ENCODE measurements around the gene MBNL2. TPM values are rescaled to one million over a fixed set of nuclear protein-coding genes. Genes with fewer than 3 reads are reported as not detected.
A peak's percentile ranks its signal among the peaks of the same experiment; 100 is the strongest.

Gene MBNL2
- total and polyA plus RNA-seq, 2 of the 4 experiments (the other 2 are of a cell fraction) = 26.9 to 103 TPM

GRCh38 chr13:97235549-97236231 lies 13.6 kb downstream of the MBNL2 start:
- no peaks in the 10 kb centered on the region for H3K9me3 ChIP-seq (ENCODE audit: control insufficient read depth, insufficient read depth, low read length)

More at GRCh38 chr13:97235549-97236231, 13.6 kb downstream of the MBNL2 start:
- dilution Hi-C loops (cut with HindIII; ENCODE audit: low sequenced_read_pairs, unreplicated experiment) = no loop called here
- in situ Hi-C loops (cut with MboI; ENCODE audit: low sequenced_read_pairs) = loop anchor here (10.0 kb wide), 1 partner anchor 109 kb away; no protein-coding TSS in a partner anchor
- no peak overlapping the region for H3K27ac ChIP-seq (ENCODE audit: insufficient read depth, low read length)
- no peak overlapping the region for H3K56ac ChIP-seq (ENCODE audit: extremely low read depth, insufficient read depth, low read length)
- peak overlapping the region; percentile 39 for H2AFZ ChIP-seq (replicated peaks; ENCODE audit: low read length, poor library complexity)
- peaks cover 39% of the 10 kb centered on the region for H3K9me1 ChIP-seq (ENCODE audit: insufficient read depth, low read length)
- H4K5ac ChIP-seq (ENCODE audit: low read depth, low read length) = 0 out of 2 replicates have a peak overlapping the region, but pooled peaks have one; percentile 64
- H3K9ac ChIP-seq (ENCODE audit: low read depth, low read length) = no peak overlapping the region
- no peak overlapping the region for H3K4me3 ChIP-seq (ENCODE audit: insufficient read depth, low read depth, low read length)
- H3K79me1 ChIP-seq (ENCODE audit: low read depth in 1 of 2, low read length in 2 of 2) = peaks cover 40 to 92% of the 10 kb centered on the region in 2 experiments
- peaks cover 30% of the 10 kb centered on the region for H3K4me1 ChIP-seq (ENCODE audit: control insufficient read depth, insufficient read depth, low read length)
- ATAC-seq (ENCODE audit: low read depth) (no peak), DNase-seq (no peak)
- no peak overlapping the region; the same call in 1 of the 2 replicates for H2BK120ac ChIP-seq (ENCODE audit: low read depth, low read length)
- H3K4me2 ChIP-seq (ENCODE audit: low read depth, low read length) = peak overlapping the region; percentile 56; the same call in 1 of the 2 replicates
- no peaks in the 10 kb centered on the region for H3K27me3 ChIP-seq (ENCODE audit: control insufficient read depth, insufficient read depth, low read length)
- peak overlapping the region; percentile 28; the same call in 1 of the 2 replicates for H4K91ac ChIP-seq (ENCODE audit: insufficient read depth, low read depth, low read length)
- H3K36me3 ChIP-seq (ENCODE audit: control insufficient read depth, insufficient read depth, low read length) = peaks cover 14% of the 10 kb centered on the region
- H2BK20ac ChIP-seq (ENCODE audit: low read depth, low read length) = no peak overlapping the region
- peak overlapping the region; percentile 34 for H2AK9ac ChIP-seq (replicated peaks; ENCODE audit: low read depth, low read length, poor library complexity)
- H2AK5ac ChIP-seq (ENCODE audit: low read depth, low read length) = peak overlapping the region; percentile 80; the same call in 1 of the 2 replicates
- BruUV-seq (replicated peaks) = no TSS peak
- peak overlapping the region; percentile 59 for H3K4ac ChIP-seq (ENCODE audit: low read depth, low read length)
- 0 out of 2 replicates have a peak overlapping the region, but pooled peaks have one; percentile 16 for H3K18ac ChIP-seq (ENCODE audit: low read depth, low read length)
- peaks cover 90% of the 10 kb centered on the region for H4K20me1 ChIP-seq (ENCODE audit: insufficient read depth, low read length)
- peak overlapping the region; percentile 15 for H2BK5ac ChIP-seq (ENCODE audit: low read depth, low read length, poor library complexity, severe bottlenecking)
- no peak for TF ChIP-seq CHD1 (IDR thresholded peaks at IDR 0.05; ENCODE audit: low read depth, low read length)
- H3K23ac ChIP-seq (ENCODE audit: low read depth, low read length) = peak overlapping the region; percentile 44
- WGBS, 2 experiments (ENCODE audit: extremely low coverage in 2 of 2, insufficient read length in 1 of 2) = 39% methylated on average over 3 of the region's 18 CpGs; no CpG with 5 or more reads in 1 of the 2 experiments
- 0 out of 3 replicates have a peak overlapping the region, but pooled peaks have one; percentile 38 for H2BK15ac ChIP-seq (ENCODE audit: low read depth, low read length)
- intact Hi-C loops (cut with micrococcal nuclease) = no loop called here
- peak overlapping the region; percentile 19; the same call in 1 of the 2 replicates for H3K14ac ChIP-seq (replicated peaks; ENCODE audit: low read depth, low read length)
- CTCF ChIA-PET = no interaction called here
- POLR2A ChIA-PET (ENCODE audit: unreplicated experiment) = no interaction called here
- H4K8ac ChIP-seq (ENCODE audit: low read depth in 2 of 2, low read length in 2 of 2) = peak overlapping the region; percentile 62 to 63; a peak in 3 of 4 replicates

Data from IMR-90 (cell line).